MM.1S (cell line): ENCODE measurements around the gene TMEM179.

ENCODE experiments used
- CTCF ChIP-seq: fragments of 300-600 bp; sonication (generic); IDR thresholded peaks from 2 replicates; pipeline ENCODE4 v1.5.1; 2016; ENCODE audit warnings: antibody characterized with exemption, low read length, mixed read lengths
- EZH2 ChIP-seq: fragments of 300-600 bp; sonication (generic); optimal IDR thresholded peaks from 2 replicates; pipeline ENCODE3; 2017; ENCODE audit warnings: low read depth, mild to moderate bottlenecking, antibody characterized with exemption, low read length, mixed read lengths
- EZH2phosphoT487 ChIP-seq: fragments of 300-600 bp; sonication (generic); IDR thresholded peaks from 2 replicates; pipeline ENCODE4 v1.6.1; 2018; ENCODE audit warnings: antibody characterized with exemption, low read length

GRCh38 chr14:104600141-104600643 is 4.4 kb downstream of the TMEM179 start:
- TF ChIP-seq EZH2 (no peak), CTCF (no peak), EZH2phosphoT487 (no peak)
